AG04449 (cell line): Measurements from ENCODE around the gene PDZD2.
"Not testable (repeated sequence)": the region's sequence is repeated elsewhere in the genome, so short reads cannot be mapped to it uniquely, and the experiment has no call there.

ENCODE experiments used
- CTCF ChIA-PET: fragments of 350-600 bp; formaldehyde crosslinking; extraction: SDS; loops from one replicate; lab custom pipeline; 2021; ENCODE audit warnings: antibody characterized with exemption; lab: Yijun Ruan, JAX
- POLR2A ChIA-PET: fragments of 400-600, 350-600 bp; formaldehyde crosslinking; extraction: SDS; loops from one replicate; lab custom pipeline; 2020; ENCODE audit warnings: antibody characterized with exemption, inconsistent platforms; lab: Yijun Ruan, JAX
- DNase-seq: peaks from one replicate; pipeline ENCODE4 v3.0.0-alpha.2; 2010; ENCODE audit warnings: low read depth, low spot score
- H3K4me3 ChIP-seq: 2 replicates; pipeline ENCODE4 v1.5.1; 2011; ENCODE audit warnings: low read depth, mild to moderate bottlenecking, control low read depth, low read length
- CTCF ChIP-seq: IDR thresholded peaks from one replicate; pipeline ENCODE4 v1.5.1; 2011; ENCODE audit warnings: mild to moderate bottlenecking, moderate library complexity, low read length, control low read depth, inconsistent platforms; ENCODE audit not compliant: insufficient read depth; ENCODE audit errors: missing control alignments

Gene PDZD2

GRCh38 chr5:32072054-32072453, 433.1 kb downstream of the PDZD2 start:
- DNase-seq = no peak
- ChIA-PET POLR2A (no interaction called here), CTCF (no interaction called here)
- H3K4me3 ChIP-seq = no peak overlapping the region
- TF ChIP-seq CTCF = no peak

GRCh38 chr5:32074401-32074800, 435.5 kb downstream of the PDZD2 start:
- DNase-seq = no peak
- TF ChIP-seq CTCF = no peak
- CTCF ChIA-PET = interaction anchor here (1.0 to 7.1 kb wide), 6 partner anchors 143 to 490 kb away, joined by 3 to 195 read pairs (median 3); no protein-coding TSS in a partner anchor
- H3K4me3 ChIP-seq = no peak overlapping the region
- POLR2A ChIA-PET = no interaction called here

GRCh38 chr5:32076699-32077695, 438.1 kb downstream of the PDZD2 start:
- POLR2A ChIA-PET = no interaction called here
- TF ChIP-seq CTCF = peak; percentile 56
- no peak for DNase-seq
- CTCF ChIA-PET = interaction anchor here (0.6 to 7.1 kb wide), 56 partner anchors 8 to 539 kb away, joined by 3 to 195 read pairs (median 4); partner anchors contain the start of gene PDZD2
- H3K4me3 ChIP-seq = no peak overlapping the region

GRCh38 chr5:32078855-32079254, 439.9 kb downstream of the PDZD2 start:
- CTCF ChIA-PET = interaction anchor here (1.0 to 7.1 kb wide), 4 partner anchors 8 to 252 kb away, joined by 5 to 195 read pairs (median 26); no protein-coding TSS in a partner anchor
- H3K4me3 ChIP-seq, DNase-seq, POLR2A ChIA-PET: not testable (repeated sequence)

GRCh38 chr5:32080565-32080964, 441.6 kb downstream of the PDZD2 start:
- DNase-seq, POLR2A ChIA-PET, H3K4me3 ChIP-seq: not testable (repeated sequence)
- CTCF ChIA-PET = interaction anchor here (1.2 to 2.1 kb wide), 3 partner anchors 12 to 255 kb away, joined by 3 to 10 read pairs (median 9); no protein-coding TSS in a partner anchor

GRCh38 chr5:32082701-32083100, 443.8 kb downstream of the PDZD2 start:
- DNase-seq = no peak
- ChIA-PET POLR2A (no interaction called here), CTCF (no interaction called here)
- TF ChIP-seq CTCF = no peak
- H3K4me3 ChIP-seq = no peak overlapping the region

- CTCF ChIA-PET = interaction anchor here (1.4 to 2.4 kb wide), 2 partner anchors 9 to 259 kb away, joined by 8 to 11 read pairs; no protein-coding TSS in a partner anchor
- no peak for TF ChIP-seq CTCF
- no peak overlapping the region for H3K4me3 ChIP-seq
- POLR2A ChIA-PET = no interaction called here
- DNase-seq = no peak
Measured at GRCh38 chr5:32083981-32084430, 445.1 kb downstream of the PDZD2 start.
